IPS-15b (cell line): Measurements from ENCODE around the gene DUSP16.

Experiments
- H3K27me3 ChIP-seq: one replicate; pipeline ENCODE4 v1.6.1; 2013; ENCODE audit warnings: low read length; ENCODE audit not compliant: control insufficient read depth, insufficient read depth
- H3K36me3 ChIP-seq: one replicate; pipeline ENCODE4 v1.6.1; 2013; ENCODE audit warnings: low read length; ENCODE audit not compliant: control insufficient read depth, insufficient read depth
- H3K4me1 ChIP-seq: one replicate; pipeline ENCODE4 v1.6.1; 2013; ENCODE audit warnings: mild to moderate bottlenecking, low read length; ENCODE audit not compliant: control insufficient read depth, insufficient read depth
- H3K4me3 ChIP-seq: one replicate; pipeline ENCODE4 v1.5.1; 2013; ENCODE audit warnings: low read depth, low read length
- H3K9ac ChIP-seq: one replicate; pipeline ENCODE4 v1.6.1; 2013; ENCODE audit warnings: low read depth, mild to moderate bottlenecking, low read length
- H3K9me3 ChIP-seq: one replicate; pipeline ENCODE4 v1.6.1; 2013; ENCODE audit warnings: mild to moderate bottlenecking, low read length; ENCODE audit not compliant: control insufficient read depth, insufficient read depth

Gene DUSP16

DNA sequence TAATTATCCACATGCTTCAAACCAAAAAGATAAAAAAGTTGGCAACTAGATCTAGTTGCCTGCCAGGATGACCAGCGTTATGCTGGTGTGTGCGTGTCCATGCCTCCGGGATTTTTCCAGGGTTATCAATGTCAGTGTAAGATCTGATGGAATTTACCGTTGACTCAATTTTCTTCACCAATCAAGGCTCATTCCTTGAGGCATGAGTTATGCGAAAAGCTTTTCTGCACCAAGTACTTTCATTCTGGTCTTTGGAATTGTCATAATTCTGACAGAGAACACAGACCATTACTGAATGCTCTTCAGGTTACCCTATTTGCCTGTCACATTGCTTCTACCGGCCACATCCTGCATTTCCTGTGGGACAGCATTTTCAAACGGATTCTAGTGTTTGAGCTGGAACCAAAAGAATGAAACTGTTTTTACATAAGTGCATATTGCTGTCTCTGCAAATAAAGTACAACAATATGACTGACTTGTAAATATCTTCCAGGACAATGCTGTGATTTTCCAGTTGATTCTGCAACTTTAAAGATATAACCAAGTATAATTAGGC, 91.8 kb downstream of the DUSP16 start:
- H3K4me1 ChIP-seq = no peaks in the 10 kb centered on the region
- H3K4me3 ChIP-seq = no peak overlapping the region
- H3K27me3 ChIP-seq = no peaks in the 10 kb centered on the region
- peaks cover 3% of the 10 kb centered on the region for H3K36me3 ChIP-seq
- no peak overlapping the region for H3K9ac ChIP-seq
- H3K9me3 ChIP-seq = no peaks in the 10 kb centered on the region

DNA sequence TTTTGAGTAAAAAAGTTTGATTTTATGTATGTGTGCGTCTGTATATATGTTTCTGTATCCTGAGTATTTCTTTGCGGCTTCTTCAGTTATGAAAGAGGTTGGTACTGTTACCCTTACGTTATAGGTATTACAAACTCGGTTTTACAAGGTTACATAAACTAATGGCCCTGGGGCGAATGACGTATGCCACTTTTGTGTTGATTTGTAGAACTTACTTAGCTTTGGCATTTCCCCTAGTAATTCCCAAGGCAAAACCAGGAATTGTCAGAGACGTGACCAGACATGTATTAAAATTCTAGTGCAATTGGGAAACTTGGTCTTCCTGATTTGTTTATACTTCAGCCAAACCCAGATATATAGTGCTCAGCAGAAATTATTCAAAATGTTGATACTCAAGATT, 93.3 kb downstream of the DUSP16 start:
- Histone ChIP-seq H3K9ac (no peak overlapping the region), H3K36me3 (no peaks in the 10 kb centered on the region), H3K9me3 (no peaks in the 10 kb centered on the region), H3K4me3 (no peak overlapping the region), H3K27me3 (no peaks in the 10 kb centered on the region), H3K4me1 (no peaks in the 10 kb centered on the region)

DNA sequence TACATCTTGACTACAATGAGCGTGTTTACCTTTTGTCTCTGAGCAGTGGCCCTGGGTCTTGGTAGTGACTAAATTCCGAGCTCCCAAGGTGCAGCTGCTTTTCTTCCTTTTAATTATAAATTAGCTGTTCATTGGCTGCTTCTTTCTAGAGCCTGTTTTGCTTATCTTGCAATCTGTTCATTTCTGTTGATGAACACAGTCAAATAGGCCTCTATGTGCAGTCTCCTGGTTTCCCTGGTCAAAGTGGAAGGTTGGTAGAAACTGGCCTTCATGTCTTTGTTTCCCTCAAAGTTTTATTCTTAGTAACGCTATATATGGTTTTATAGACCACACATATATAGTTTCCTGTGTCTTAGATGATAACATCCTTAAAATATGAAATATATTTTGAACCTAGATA, 94.1 kb downstream of the DUSP16 start:
- H3K9ac ChIP-seq = no peak overlapping the region
- H3K4me1 ChIP-seq = no peaks in the 10 kb centered on the region
- no peaks in the 10 kb centered on the region for H3K36me3 ChIP-seq
- H3K9me3 ChIP-seq = no peaks in the 10 kb centered on the region
- H3K4me3 ChIP-seq = no peak overlapping the region
- H3K27me3 ChIP-seq = no peaks in the 10 kb centered on the region

DNA sequence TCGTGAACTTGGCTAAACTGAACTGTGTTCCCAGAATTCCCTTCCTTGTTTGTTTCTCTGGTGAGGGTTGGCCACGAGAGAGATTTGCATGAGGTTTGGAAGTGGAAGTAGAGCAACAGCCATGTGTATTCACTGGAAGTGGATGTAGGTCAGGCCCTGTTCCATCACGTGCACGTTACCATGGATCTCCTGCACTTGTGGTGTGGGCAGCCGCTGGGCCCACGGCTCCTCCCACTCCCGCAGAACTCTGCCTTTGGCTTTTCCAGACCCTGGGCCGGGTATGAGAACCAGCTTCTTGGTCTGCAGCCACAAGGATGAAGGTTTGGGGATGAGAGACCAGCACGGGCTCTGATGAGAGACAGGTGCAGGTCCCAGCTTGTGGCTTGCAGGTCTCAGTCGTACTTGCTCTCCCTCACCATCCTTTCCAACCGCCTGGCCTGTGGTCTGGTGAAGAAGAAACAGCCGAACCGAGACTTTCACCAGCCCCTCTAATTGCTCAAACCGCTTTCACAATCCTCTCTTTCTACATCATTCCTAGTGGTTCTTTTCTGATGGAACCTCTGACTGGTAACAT, 94.9 kb downstream of the DUSP16 start:
- H3K27me3 ChIP-seq = no peaks in the 10 kb centered on the region
- H3K36me3 ChIP-seq = no peaks in the 10 kb centered on the region
- no peaks in the 10 kb centered on the region for H3K9me3 ChIP-seq
- no peak overlapping the region for H3K9ac ChIP-seq
- H3K4me1 ChIP-seq = no peaks in the 10 kb centered on the region
- no peak overlapping the region for H3K4me3 ChIP-seq

DNA sequence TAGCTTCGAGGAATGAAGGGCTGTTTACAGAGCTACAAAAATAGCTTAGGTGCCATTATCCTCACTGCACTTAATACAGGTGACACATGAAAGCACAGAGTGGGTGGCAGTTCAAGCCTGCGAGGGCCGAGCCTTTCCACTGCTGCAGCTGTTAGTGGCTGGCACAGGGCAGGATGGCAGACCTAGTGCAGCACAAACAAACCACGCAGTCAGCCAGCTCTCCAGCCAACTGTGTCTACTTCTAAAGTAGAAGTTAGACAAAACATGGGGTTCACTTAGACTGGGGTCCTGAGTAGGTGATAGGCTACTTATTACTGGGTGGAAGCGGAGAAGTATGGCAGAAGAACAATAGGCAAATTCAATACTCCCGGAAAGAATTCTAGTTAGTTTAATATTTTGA, 95.4 kb downstream of the DUSP16 start:
- H3K9ac ChIP-seq = no peak overlapping the region
- no peaks in the 10 kb centered on the region for H3K9me3 ChIP-seq
- no peak overlapping the region for H3K4me3 ChIP-seq
- H3K36me3 ChIP-seq = no peaks in the 10 kb centered on the region
- H3K27me3 ChIP-seq = no peaks in the 10 kb centered on the region
- H3K4me1 ChIP-seq = no peaks in the 10 kb centered on the region

DNA sequence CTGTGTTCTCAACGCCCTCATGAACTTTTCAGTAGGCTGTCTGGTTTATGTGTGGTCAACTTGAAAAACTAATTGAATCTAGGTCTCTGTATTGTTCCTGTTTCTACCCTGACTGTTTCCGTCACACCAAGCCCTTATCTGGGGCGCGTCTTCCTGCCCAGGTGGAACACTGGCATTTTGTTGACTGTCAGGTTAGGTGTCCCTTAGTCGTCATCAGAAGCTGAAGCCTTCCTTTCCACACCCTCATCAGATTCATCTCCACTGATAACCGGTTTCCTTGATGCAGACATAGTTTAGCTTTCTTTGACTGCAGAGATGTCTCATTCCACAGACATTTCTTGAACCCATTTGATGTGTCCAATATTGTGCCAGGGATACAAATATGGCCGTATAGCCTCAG, 96.5 kb downstream of the DUSP16 start:
- Histone ChIP-seq H3K9me3 (no peaks in the 10 kb centered on the region), H3K36me3 (no peaks in the 10 kb centered on the region), H3K27me3 (no peaks in the 10 kb centered on the region), H3K4me3 (no peak overlapping the region), H3K9ac (no peak overlapping the region), H3K4me1 (no peaks in the 10 kb centered on the region)

DNA sequence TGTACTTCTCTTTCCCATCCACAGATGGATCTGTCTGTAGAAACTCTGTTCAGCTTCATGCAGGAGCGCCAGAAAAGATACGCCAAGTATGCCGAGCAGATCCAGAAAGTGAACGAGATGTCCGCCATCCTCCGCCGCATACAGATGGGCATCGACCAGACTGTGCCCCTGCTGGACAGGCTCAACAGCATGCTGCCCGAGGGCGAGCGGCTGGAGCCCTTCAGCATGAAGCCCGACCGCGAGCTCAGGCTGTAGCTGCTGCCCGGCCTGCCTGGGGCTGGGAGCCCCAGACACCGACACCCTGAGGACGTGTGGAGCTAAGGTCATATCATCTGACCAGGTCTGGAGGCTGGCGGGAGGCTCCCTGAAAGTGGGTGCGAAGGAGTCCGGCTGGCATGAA, 97.1 kb downstream of the DUSP16 start:
- no peaks in the 10 kb centered on the region for H3K27me3 ChIP-seq
- no peaks in the 10 kb centered on the region for H3K9me3 ChIP-seq
- no peaks in the 10 kb centered on the region for H3K4me1 ChIP-seq
- H3K4me3 ChIP-seq = no peak overlapping the region
- no peak overlapping the region for H3K9ac ChIP-seq
- no peaks in the 10 kb centered on the region for H3K36me3 ChIP-seq

DNA sequence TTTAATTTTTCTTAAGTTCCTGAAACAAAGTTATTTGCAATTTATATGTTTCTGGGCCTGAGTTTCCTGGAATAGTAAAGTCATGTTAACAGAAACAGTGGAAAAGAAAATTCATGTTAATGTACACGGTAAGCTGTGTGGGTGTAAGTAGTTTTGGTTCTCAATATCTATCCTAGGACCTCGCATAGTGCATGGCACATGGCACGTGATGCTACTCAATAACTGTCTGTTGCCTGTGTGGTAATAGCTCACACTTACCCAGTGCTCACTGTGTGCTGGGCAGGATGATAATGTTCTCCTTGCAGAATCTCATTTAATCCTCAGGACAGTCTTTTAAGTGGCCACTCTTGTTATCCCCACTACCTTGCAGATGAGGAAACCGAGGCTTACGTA, 100.7 kb downstream of the DUSP16 start:
- H3K4me1 ChIP-seq = no peaks in the 10 kb centered on the region
- H3K4me3 ChIP-seq = no peak overlapping the region
- no peaks in the 10 kb centered on the region for H3K27me3 ChIP-seq
- H3K9me3 ChIP-seq = no peaks in the 10 kb centered on the region
- no peaks in the 10 kb centered on the region for H3K36me3 ChIP-seq
- H3K9ac ChIP-seq = no peak overlapping the region

DNA sequence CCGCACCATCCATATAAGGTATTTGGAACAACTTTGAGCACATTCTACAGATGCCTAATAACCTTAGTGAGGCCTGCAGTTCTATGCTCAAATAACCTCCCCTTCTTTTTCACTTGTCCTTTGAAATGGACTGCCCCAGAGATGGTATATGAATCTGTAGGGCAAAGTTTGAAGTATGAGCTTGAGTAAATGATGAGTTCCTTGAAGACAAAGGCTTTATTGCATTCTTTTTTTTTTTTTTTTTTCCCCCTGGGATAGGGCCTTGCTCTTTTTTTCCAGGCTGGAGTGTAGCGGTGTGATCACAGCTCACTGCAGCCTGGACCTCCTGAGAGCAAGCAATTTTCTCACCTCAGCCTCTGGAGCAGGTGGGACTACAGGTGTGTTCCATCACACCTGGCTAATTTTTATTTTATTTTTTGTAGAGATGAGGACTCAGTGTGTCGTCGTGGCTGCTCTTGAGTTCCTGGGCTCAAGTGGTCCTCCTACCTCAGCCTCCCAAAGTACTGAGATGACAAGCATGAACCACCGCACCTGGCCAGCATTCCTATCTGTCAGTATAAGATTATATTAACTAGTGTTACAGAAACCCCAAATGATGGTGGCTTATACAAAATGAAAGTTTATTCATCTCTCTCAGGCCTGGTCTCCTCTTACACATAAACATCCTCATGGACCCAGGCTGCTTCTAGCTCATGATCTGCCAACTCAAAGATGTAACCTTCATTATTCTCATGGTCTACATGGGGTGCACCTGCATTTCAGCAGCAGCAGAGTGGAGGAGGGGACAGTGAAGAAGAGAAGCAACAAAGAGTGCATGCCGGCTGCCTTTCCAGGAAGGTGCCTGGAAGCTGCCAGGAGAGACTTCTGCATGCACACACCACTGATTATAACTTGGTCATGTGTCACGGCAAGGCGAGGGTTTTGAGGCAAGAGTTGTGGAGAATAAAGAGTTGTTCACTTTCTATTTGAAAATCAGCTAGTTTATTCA, 101.4 kb downstream of the DUSP16 start:
- Histone ChIP-seq H3K9ac (no peak overlapping the region), H3K36me3 (no peaks in the 10 kb centered on the region), H3K27me3 (no peaks in the 10 kb centered on the region), H3K4me1 (no peaks in the 10 kb centered on the region), H3K9me3 (no peaks in the 10 kb centered on the region), H3K4me3 (no peak overlapping the region)

DNA sequence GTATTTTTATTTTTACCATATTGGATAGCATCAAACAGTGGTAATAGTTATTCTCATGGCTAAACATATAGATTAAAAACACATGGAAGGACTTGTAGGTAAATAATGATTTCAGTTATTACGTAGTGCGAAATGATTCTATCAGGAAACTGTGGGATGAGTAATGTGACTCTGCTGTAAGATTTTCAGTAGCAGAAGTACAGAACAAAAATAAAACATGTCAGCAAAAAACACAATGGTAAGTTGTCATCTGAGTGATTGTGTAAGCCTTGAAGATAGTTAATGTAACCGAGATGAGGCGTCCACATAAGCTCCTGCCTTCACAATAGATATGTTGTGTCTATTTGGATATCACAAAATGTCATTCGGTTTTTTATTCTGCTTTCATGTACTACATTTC, 106.0 kb downstream of the DUSP16 start:
- Histone ChIP-seq H3K4me3 (no peak overlapping the region), H3K9ac (no peak overlapping the region), H3K36me3 (no peaks in the 10 kb centered on the region), H3K27me3 (no peaks in the 10 kb centered on the region), H3K4me1 (no peaks in the 10 kb centered on the region), H3K9me3 (no peaks in the 10 kb centered on the region)

DNA sequence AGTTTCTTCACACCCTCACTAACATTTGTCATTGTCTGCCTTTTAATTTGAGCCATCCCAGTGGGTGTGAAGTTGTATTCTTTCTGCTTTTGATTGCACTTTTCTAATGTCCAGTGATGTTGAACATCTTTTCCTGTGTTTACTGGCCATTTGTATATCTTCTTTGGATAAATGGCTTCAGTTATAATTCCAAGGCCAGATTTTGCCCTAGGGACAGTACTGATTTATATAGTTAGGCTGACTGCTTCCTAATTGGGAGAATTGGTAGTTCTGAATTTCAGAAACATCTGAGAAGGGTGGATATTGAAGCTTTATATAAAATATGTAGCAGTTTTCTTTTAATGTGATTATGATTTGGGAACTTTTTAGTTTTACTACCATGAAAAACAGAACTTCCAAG, 108.3 kb downstream of the DUSP16 start:
- peak overlapping the region; percentile 3 for H3K9ac ChIP-seq
- peaks cover 2% of the 10 kb centered on the region for H3K4me1 ChIP-seq
- H3K4me3 ChIP-seq = no peak overlapping the region
- H3K27me3 ChIP-seq = no peaks in the 10 kb centered on the region
- no peaks in the 10 kb centered on the region for H3K9me3 ChIP-seq
- H3K36me3 ChIP-seq = no peaks in the 10 kb centered on the region

DNA sequence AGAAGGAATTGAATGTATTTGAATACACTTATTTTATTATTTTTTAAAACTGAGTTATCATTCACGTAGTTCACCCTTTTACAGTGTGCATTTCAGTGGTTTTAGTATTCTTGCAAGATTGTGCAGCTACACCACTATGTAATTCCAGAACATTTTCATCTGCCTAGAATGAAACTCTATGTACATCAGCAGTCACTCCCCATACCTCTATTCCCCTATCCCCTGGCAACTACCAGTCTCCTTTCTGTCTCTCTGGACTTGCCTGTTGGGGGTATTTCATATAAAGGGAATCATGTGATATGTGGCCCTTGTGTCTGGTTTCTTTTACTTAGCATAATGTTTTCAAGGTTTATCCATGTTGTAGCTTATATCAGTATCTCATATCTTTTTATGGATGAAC, 109.0 kb downstream of the DUSP16 start:
- Histone ChIP-seq H3K9ac (no peak overlapping the region), H3K27me3 (no peaks in the 10 kb centered on the region), H3K4me3 (no peak overlapping the region), H3K36me3 (no peaks in the 10 kb centered on the region), H3K9me3 (no peaks in the 10 kb centered on the region), H3K4me1 (peaks cover 6% of the 10 kb centered on the region)
